Activated CD8-positive, alpha-beta memory T cell treated with anti-CD3 and anti-CD28 coated beads, Interleukin-2, amount 50 U/mL, for 48 hours (primary cell): ENCODE measurements around the gene ANKZF1.
"Not testable (repeated sequence)": the region's sequence is repeated elsewhere in the genome, so short reads cannot be mapped to it uniquely, and the experiment has no call there.

ENCODE experiments used
- DNase-seq: peaks from one replicate; pipeline ENCODE4 v3.0.0-alpha.2; 2020

ANKZF1 gene

GRCh38 chr2:219258942-219259341 lies 29.3 kb downstream of the ANKZF1 start:
- not testable (repeated sequence) for DNase-seq

GRCh38 chr2:219261024-219261855 lies 31.6 kb downstream of the ANKZF1 start:
- no peak for DNase-seq

GRCh38 chr2:219266232-219266631 lies 36.6 kb downstream of the ANKZF1 start:
- no peak for DNase-seq

- DNase-seq, result no peak
Observed at GRCh38 chr2:219266886-219267285, 37.3 kb downstream of the ANKZF1 start.

- no peak for DNase-seq
Observed at GRCh38 chr2:219268294-219268693, 38.7 kb downstream of the ANKZF1 start.

- no peak for DNase-seq
Observed at GRCh38 chr2:219269362-219270054, 39.9 kb downstream of the ANKZF1 start.

- no peak for DNase-seq
Observed at GRCh38 chr2:219270055-219270372, 40.4 kb downstream of the ANKZF1 start.

- DNase-seq, result no peak
Observed at GRCh38 chr2:219271021-219271420, 41.4 kb downstream of the ANKZF1 start.

- no peak for DNase-seq
Observed at GRCh38 chr2:219272356-219272755, 42.8 kb downstream of the ANKZF1 start.

- DNase-seq, result no peak
Observed at GRCh38 chr2:219272995-219273394, 43.4 kb downstream of the ANKZF1 start.

GRCh38 chr2:219273937-219274336 lies 44.3 kb downstream of the ANKZF1 start:
- no peak for DNase-seq

GRCh38 chr2:219274361-219274921 lies 44.8 kb downstream of the ANKZF1 start:
- no peak for DNase-seq

GRCh38 chr2:219277703-219278654 lies 48.4 kb downstream of the ANKZF1 start:
- peak; percentile 91 for DNase-seq

- no peak for DNase-seq
Observed at GRCh38 chr2:219278655-219279150, 49.1 kb downstream of the ANKZF1 start.

GRCh38 chr2:219279151-219279915 lies 49.7 kb downstream of the ANKZF1 start, which contains the start of gene DNAJB2:
Gene DNAJB2 (plus strand): TSS chr2:219279366. CDS start chr2:219279834, 468 bp downstream.
- peak; percentile 97 for DNase-seq

- DNase-seq, result no peak
Observed at GRCh38 chr2:219279916-219280516, 50.4 kb downstream of the ANKZF1 start.

GRCh38 chr2:219280651-219281050 lies 51.0 kb downstream of the ANKZF1 start:
- DNase-seq, result no peak

- DNase-seq, result no peak
Observed at GRCh38 chr2:219281588-219281987, 52.0 kb downstream of the ANKZF1 start.

- no peak for DNase-seq
Observed at GRCh38 chr2:219282375-219282774, 52.8 kb downstream of the ANKZF1 start.

GRCh38 chr2:219282943-219283581 lies 53.5 kb downstream of the ANKZF1 start:
- DNase-seq, result no peak
